Measurements from ENCODE around the gene FRAS1. TPM values are rescaled to one million over a fixed set of nuclear protein-coding genes. Genes with fewer than 3 reads are reported as not detected.

Gene FRAS1
- total RNA-seq, 1 experiment from 2014 or later: 0.23 TPM

GRCh38 chr4:78220283-78220682 is 163.2 kb downstream of the FRAS1 start:
- ChIA-PET POLR2A (no interaction called here), CTCF (no interaction called here)
- no peaks in the 10 kb centered on the region for H3K27me3 ChIP-seq (ENCODE audit: control insufficient read depth, insufficient read depth, low read length)
- BruUV-seq (replicated peaks): no TSS peak
- no peak overlapping the region for H3K4me3 ChIP-seq (ENCODE audit: low read depth in 2 of 2, low read length in 2 of 2)
- intact Hi-C loops (cut with micrococcal nuclease; ENCODE audit: unreplicated experiment): no loop called here
- no peaks in the 10 kb centered on the region for H3K36me3 ChIP-seq (ENCODE audit: control insufficient read depth, insufficient read depth, low read length)
- TF ChIP-seq SIN3A (IDR thresholded peaks at IDR 0.05; ENCODE audit: borderline replicate concordance, insufficient read depth, low read depth, low read length): no peak
- no peak for TF ChIP-seq POLR2AphosphoS5 (IDR thresholded peaks at IDR 0.05; ENCODE audit: low read depth, low read length)
- TF ChIP-seq REST (IDR thresholded peaks at IDR 0.05; ENCODE audit: insufficient read depth in 1 of 2, low read depth in 2 of 2, low read length in 1 of 2): no peak
- no peak for TF ChIP-seq TCF7L2 (IDR thresholded peaks at IDR 0.05; ENCODE audit: low read depth, low read length)
- TF ChIP-seq CTCF (IDR thresholded peaks at IDR 0.05): no peak
- H3K9me3 ChIP-seq (ENCODE audit: control insufficient read depth, insufficient read depth, low read depth, low read length): no peaks in the 10 kb centered on the region
- no peak overlapping the region for H3K27ac ChIP-seq (ENCODE audit: low read length)
- no peak for ATAC-seq
- H3K4me1 ChIP-seq (ENCODE audit: control insufficient read depth, insufficient read depth, low read length): no peaks in the 10 kb centered on the region
- DNase-seq (ENCODE audit: low read depth, low spot score): no peak
- in situ Hi-C loops (cut with HindIII; ENCODE audit: low pct_unique_long_range_greater_than_20kb, low sequenced_read_pairs): no loop called here

GRCh38 chr4:78222575-78223186 is 165.6 kb downstream of the FRAS1 start:
- POLR2A ChIA-PET: no interaction called here
- intact Hi-C loops (cut with micrococcal nuclease; ENCODE audit: unreplicated experiment): no loop called here
- CTCF ChIA-PET: no interaction called here

More at GRCh38 chr4:78222575-78223186, 165.6 kb downstream of the FRAS1 start:
- in situ Hi-C loops (cut with HindIII; ENCODE audit: low pct_unique_long_range_greater_than_20kb, low sequenced_read_pairs): no loop called here
- no peak for TF ChIP-seq CTCF (IDR thresholded peaks at IDR 0.05)
- no peak for TF ChIP-seq SIN3A (IDR thresholded peaks at IDR 0.05; ENCODE audit: borderline replicate concordance, insufficient read depth, low read depth, low read length)
- no peak for TF ChIP-seq TCF7L2 (IDR thresholded peaks at IDR 0.05; ENCODE audit: low read depth, low read length)
- TF ChIP-seq REST (IDR thresholded peaks at IDR 0.05; ENCODE audit: insufficient read depth in 1 of 2, low read depth in 2 of 2, low read length in 1 of 2): no peak
- no peak for TF ChIP-seq POLR2AphosphoS5 (IDR thresholded peaks at IDR 0.05; ENCODE audit: low read depth, low read length)
- no peak for DNase-seq (ENCODE audit: low read depth, low spot score)
- H3K27ac ChIP-seq (ENCODE audit: low read length): no peak overlapping the region
- H3K27me3 ChIP-seq (ENCODE audit: control insufficient read depth, insufficient read depth, low read length): no peaks in the 10 kb centered on the region
- no peaks in the 10 kb centered on the region for H3K4me1 ChIP-seq (ENCODE audit: control insufficient read depth, insufficient read depth, low read length)
- H3K4me3 ChIP-seq (ENCODE audit: low read depth in 2 of 2, low read length in 2 of 2): no peak overlapping the region
- H3K36me3 ChIP-seq (ENCODE audit: control insufficient read depth, insufficient read depth, low read length): no peaks in the 10 kb centered on the region
- no peak for ATAC-seq
- no TSS peak for BruUV-seq (replicated peaks)
- no peaks in the 10 kb centered on the region for H3K9me3 ChIP-seq (ENCODE audit: control insufficient read depth, insufficient read depth, low read depth, low read length)

Measured in Panc1 (cell line).